K562 (cell line): ENCODE data around the gene SYNGR4. TPM values are rescaled to one million over a fixed set of nuclear protein-coding genes. Genes with fewer than 3 reads are reported as not detected.
A peak's percentile ranks its signal among the peaks of the same experiment; 100 is the strongest.

Source experiments
- CBX3 ChIP-seq, 2 experiments: IDR thresholded peaks; 1 replicate in 1 of 2; 2 replicates in 1 of 2; pipeline ENCODE4 v1.6.1; 2012; ENCODE audit warnings: inconsistent platforms in 2 of 2, low read length in 2 of 2, borderline replicate concordance in 1 of 2, control low read depth in 1 of 2
- CC2D1A ChIP-seq: fragments of 450-650 bp; IDR thresholded peaks from 2 replicates; pipeline ENCODE4 v1.6.1; 2017; ENCODE audit warnings: mild to moderate bottlenecking
- CCNT2 ChIP-seq: IDR thresholded peaks from 2 replicates; pipeline ENCODE4 v1.6.1; 2011; ENCODE audit warnings: borderline replicate concordance, low read depth, mild to moderate bottlenecking, moderate library complexity, mixed read lengths, low read length; ENCODE audit not compliant: insufficient read length; ENCODE audit errors: extremely low read depth
- CHD1 ChIP-seq: fragments of 200-600 bp; sonication (generic); IDR thresholded peaks from one replicate; pipeline ENCODE4 v1.6.1; 2012; ENCODE audit warnings: mild to moderate bottlenecking, moderate library complexity, low read length, inconsistent platforms
- EP400 ChIP-seq: fragments of 450-650 bp; IDR thresholded peaks from 2 replicates; pipeline ENCODE4 v1.6.1; 2017; ENCODE audit warnings: antibody characterized with exemption, mild to moderate bottlenecking, moderate library complexity
- GATAD2A ChIP-seq: fragments of 450-650 bp; IDR thresholded peaks from 2 replicates; pipeline ENCODE4 v1.6.1; 2017
- KLF10 ChIP-seq: fragments of 250-450 bp; sonication (Bioruptor Pico); IDR thresholded peaks from 2 replicates; pipeline ENCODE4 v1.6.1; 2021; ENCODE audit warnings: matching md5 sums
- KLF13 ChIP-seq: fragments of 450-650 bp; IDR thresholded peaks from 2 replicates; pipeline ENCODE4 v1.6.1; 2016; ENCODE audit warnings: missing genetic modification characterization, low read depth, mild to moderate bottlenecking, missing compliant biosample characterization, moderate library complexity, borderline replicate concordance
- MED1 ChIP-seq: sonication (generic); formaldehyde crosslinking; IDR thresholded peaks from 2 replicates; pipeline ENCODE4 v1.8.1; 2023; ENCODE audit warnings: missing genetic modification reagents, borderline replicate concordance
- MTA1 ChIP-seq: fragments of 450-650 bp; IDR thresholded peaks from 2 replicates; pipeline ENCODE4 v1.6.1; 2017; ENCODE audit warnings: borderline replicate concordance
- NR0B1 ChIP-seq: fragments of 450-650 bp; IDR thresholded peaks from one replicate; pipeline ENCODE4 v1.6.1; 2018; ENCODE audit warnings: mild to moderate bottlenecking, moderate library complexity; ENCODE audit not compliant: partially characterized antibody
- NRF1 ChIP-seq, 2 experiments: fragments of 450-650 bp; IDR thresholded peaks in 1 of 2; conservative IDR thresholded peaks in 1 of 2; 2 replicates each; pipeline ENCODE4 v1.6.1; 2014; ENCODE audit warnings: mild to moderate bottlenecking in 2 of 2
- TAL1 ChIP-seq: fragments of 450-650 bp; IDR thresholded peaks from 2 replicates; pipeline ENCODE4 v1.6.1; 2016; ENCODE audit warnings: mild to moderate bottlenecking
- TARDBP ChIP-seq: fragments of 450-650 bp; IDR thresholded peaks from 2 replicates; pipeline ENCODE4 v1.6.1; 2016
- ZBTB40 ChIP-seq, 2 experiments: fragments of 450-650 bp in 1 of 2; sonication (generic) in 1 of 2; formaldehyde crosslinking in 1 of 2; IDR thresholded peaks; 2 replicates each; pipeline versions ENCODE4 v1.7.1 to v1.9.0; 2016 to 2022; ENCODE audit warnings: inconsistent platforms in 1 of 2, mild to moderate bottlenecking in 1 of 2, missing genetic modification reagents in 1 of 2
- ZNF274 ChIP-seq: IDR thresholded peaks from 2 replicates; pipeline ENCODE4 v1.6.1; 2011; ENCODE audit warnings: low read depth, mild to moderate bottlenecking, low read length, moderate library complexity, borderline replicate concordance
- ZNF408 ChIP-seq: fragments of 250-450 bp; sonication (Bioruptor Pico); IDR thresholded peaks from 2 replicates; pipeline ENCODE4 v1.4.0; 2020; ENCODE audit warnings: low read depth, mild to moderate bottlenecking, moderate library complexity
- ZNF75A ChIP-seq: fragments of 450-650 bp; formaldehyde crosslinking; IDR thresholded peaks from 2 replicates; pipeline ENCODE4 v1.4.0; 2020; ENCODE audit warnings: mild to moderate bottlenecking
- ZSCAN29 ChIP-seq: fragments of 450-650 bp; IDR thresholded peaks from 2 replicates; pipeline ENCODE4 v1.6.1; 2017
- polyA plus RNA-seq, 8 experiments: library from polyadenylated mRNA; depleted of rRNA in 4 of 8; stranded (reverse) in 5 of 8; unstranded in 3 of 8; fragments of >200 nt; fragmentation: Nextera tagmentation in 2 of 8; fragmentation: Illumina TruSeq in 1 of 8; extraction: Ambion mirVana in 2 of 8; extraction: Trizol in 1 of 8; gene quantifications; 2 replicates each; pipeline versions ENCODE4 v1.2.1 to v1.2.3, GENCODE V29; 2011 to 2014; ENCODE audit warnings: inconsistent platforms in 1 of 8, missing spikeins in 1 of 8
- total RNA-seq, 7 experiments: library from RNA; depleted of rRNA in 6 of 7; stranded (reverse); fragments of >200 nt in 6 of 7; fragmentation: Illumina TruSeq in 2 of 7; extraction: Trizol in 2 of 7; gene quantifications; 2 replicates each; pipeline versions ENCODE4 v1.2.1 to v1.2.3, GENCODE V29; 2011 to 2021; ENCODE audit warnings: low replicate concordance in 1 of 7

The SYNGR4 gene
- total and polyA plus RNA-seq, 9 of the 15 experiments (the other 6 are each of a cell fraction or from before 2014, with no cell fraction given) = 0.07 to 0.14 TPM; not detected in 7

DNA sequence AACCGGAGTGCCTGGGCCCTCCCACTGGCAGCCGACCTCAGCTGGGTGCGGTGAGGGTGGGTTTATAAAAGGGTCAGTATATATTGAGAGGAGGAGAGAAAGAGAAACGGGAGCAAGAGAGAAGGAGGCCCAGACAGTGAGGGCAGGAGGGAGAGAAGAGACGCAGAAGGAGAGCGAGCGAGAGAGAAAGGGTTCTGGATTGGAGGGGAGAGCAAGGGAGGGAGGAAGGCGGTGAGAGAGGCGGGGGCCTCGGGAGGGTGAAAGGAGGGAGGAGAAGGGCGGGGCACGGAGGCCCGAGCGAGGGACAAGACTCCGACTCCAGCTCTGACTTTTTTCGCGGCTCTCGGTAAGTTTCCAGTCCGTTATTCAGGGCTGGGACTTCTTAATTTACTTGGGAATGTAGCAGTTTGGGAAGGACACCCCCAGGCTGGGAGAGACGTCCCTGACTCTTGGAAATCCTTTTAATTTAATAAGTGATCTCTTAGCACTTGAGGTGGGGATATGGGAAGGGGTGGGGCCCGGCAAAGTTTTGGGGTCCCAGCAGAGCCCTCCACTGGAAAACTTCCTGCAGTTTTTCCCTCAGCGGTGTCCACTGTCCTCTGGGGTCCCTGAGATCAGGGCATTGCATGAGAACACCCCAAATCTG, 38.8 kb upstream of the SYNGR4 start, which contains the start of gene EMP3 (continued):
- TF ChIP-seq KLF13 (tag) (no peak), ZNF274 (no peak), TARDBP (no peak; the same call in 1 of the 2 replicates), EP400 (peak; percentile 64; the same call in 1 of the 2 replicates), ZBTB40 (IDR thresholded peaks at IDR 0.05) (0 out of 2 replicates have a peak, but pooled peaks have one; percentile 24), ZBTB40 (CRISPR knock-in tag; IDR thresholded peaks at IDR 0.05) (no peak), CCNT2 (no peak), MTA1 (peak; percentile 88), CHD1 (peak; percentile 86), ZSCAN29 (no peak), ZNF75A (CRISPR knock-in tag) (no peak), TAL1 (peak; percentile 29; the same call in 1 of the 2 replicates), KLF10 (CRISPR knock-in tag) (no peak), CBX3 (IDR thresholded peaks at IDR 0.05; ENCODE audit: borderline replicate concordance in 1 of 2, low read length in 2 of 2) (no peak; a peak in 1 of 3 replicates), MED1 (CRISPR knock-in tag) (no peak), GATAD2A (peak; percentile 85), NR0B1 (no peak), NRF1 (conservative IDR thresholded peaks at IDR 0.05 in 1 of 2, IDR thresholded peaks at IDR 0.05 in 1 of 2) (peak in 1 of 2 experiments; percentile 22; a peak in 2 of 4 replicates), CC2D1A (0 out of 2 replicates have a peak, but pooled peaks have one; percentile 41), ZNF408 (no peak)
